HG03571 (cell line): ENCODE measurements around the gene NEUROD4.
A peak's percentile ranks its signal among the peaks of the same experiment; 100 is the strongest.
"Not testable (repeated sequence)": the region's sequence is repeated elsewhere in the genome, so short reads cannot be mapped to it uniquely, and the experiment has no call there.

Experiments used
- ATAC-seq: cut with Tn5 transposase; IDR thresholded peaks from one replicate; pipeline ENCODE4 v1.9.1; 2021; ENCODE audit not compliant: unreplicated experiment

The NEUROD4 gene, protein sequence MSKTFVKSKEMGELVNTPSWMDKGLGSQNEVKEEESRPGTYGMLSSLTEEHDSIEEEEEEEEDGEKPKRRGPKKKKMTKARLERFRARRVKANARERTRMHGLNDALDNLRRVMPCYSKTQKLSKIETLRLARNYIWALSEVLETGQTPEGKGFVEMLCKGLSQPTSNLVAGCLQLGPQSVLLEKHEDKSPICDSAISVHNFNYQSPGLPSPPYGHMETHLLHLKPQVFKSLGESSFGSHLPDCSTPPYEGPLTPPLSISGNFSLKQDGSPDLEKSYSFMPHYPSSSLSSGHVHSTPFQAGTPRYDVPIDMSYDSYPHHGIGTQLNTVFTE

DNA sequence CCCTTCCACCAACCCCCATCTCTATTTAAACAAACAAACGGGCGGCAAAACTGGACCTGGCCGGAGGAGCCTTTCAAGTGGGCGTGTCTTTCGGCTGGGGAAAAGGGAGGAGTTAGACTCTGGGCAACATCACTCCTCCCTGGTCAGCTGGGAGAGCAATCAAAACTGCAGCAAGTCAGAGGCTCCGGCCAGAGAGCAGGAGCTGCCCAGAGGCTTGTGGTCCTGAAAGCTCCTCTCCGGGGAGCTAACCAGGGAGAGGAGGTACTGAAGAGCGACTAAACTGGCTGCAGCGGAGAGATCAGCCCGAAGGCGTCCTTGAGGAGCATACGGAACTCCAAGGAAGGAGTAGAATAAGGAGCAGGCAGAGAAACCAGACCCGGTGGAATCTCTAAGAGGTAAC is at the start of gene NEUROD4:
NEUROD4 (plus strand) TSS at position 191 of the 400 bp plus-strand sequence. CDS start 6,466 bp downstream, outside the sequence.
- ATAC-seq, result no peak

DNA sequence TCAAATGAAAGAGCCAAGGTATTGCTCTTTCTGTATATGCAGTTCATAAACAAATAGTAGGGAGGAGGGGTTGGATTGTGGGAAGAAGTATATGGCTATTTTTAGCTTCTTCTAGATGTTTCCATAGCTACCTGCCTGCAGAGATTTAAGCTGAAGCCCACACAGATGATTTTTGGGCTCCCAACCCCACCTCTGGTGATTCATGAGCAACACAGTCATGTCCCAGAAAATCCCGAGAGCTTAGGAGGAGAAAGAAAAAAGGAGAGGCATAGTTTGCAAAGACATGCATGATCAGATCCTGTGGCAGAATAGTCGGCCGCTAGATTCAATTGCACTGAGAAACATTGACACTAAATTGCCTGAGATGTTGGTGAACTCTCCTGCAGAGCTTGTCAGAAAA is 49.0 kb upstream of the NEUROD4 start:
- ATAC-seq, result no peak

DNA sequence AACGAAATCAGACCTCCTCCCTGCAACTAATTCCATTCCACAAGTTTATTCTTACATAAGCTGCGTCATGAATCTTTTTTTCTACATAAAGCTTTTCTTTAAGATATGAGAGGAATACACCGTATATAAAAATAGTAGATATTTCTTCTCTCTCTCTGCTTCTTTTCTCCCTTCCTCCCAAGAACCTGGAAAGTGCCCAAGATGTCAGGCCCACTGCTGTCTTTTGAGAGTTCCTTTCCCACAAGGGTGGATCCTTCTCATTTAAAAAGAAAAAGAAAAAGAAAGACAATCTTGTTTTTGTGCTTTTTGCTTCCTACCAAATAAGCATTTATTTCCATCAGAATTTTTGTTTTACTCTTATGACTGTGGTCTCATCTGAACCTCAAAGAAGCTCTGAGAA is 46.2 kb upstream of the NEUROD4 start:
- no peak for ATAC-seq

DNA sequence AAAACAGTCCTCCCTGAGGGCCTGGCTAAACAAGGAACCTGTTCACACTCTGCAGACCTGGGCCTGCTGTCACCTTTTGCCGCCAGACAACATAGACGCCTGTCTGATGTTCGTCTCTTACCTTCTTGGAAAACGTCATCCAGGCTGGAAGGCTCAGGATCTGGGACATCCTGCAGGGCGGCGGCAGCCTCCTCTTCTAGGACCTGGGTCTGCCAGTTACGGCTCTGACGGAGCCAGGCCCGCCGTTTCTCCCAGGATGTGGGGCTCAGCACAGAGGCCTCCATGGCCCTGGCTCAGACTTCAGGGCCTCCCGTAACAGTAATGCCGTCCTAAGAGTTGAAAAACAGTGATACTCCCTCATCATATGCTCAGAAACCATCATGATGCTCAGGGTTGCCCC is 45.5 kb upstream of the NEUROD4 start:
- no peak for ATAC-seq

DNA sequence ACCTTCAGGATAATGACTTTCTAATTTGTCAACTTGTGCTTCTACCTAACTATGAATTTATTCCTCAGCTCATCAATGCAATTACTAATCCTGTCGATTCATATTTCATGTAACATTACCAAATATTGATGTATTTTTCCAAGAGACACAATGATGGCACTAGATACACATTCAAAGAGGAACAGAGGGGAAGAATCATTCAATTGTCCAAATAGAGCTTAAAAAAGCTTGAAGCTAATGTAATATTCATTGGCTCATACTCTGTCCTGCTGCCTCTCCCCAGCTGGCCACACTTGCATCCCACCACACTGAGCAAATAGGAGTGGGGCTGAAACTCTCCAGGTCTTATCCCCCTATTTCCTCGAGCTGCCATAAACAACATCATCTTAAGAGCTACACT is 44.5 kb upstream of the NEUROD4 start:
- ATAC-seq, result no peak

DNA sequence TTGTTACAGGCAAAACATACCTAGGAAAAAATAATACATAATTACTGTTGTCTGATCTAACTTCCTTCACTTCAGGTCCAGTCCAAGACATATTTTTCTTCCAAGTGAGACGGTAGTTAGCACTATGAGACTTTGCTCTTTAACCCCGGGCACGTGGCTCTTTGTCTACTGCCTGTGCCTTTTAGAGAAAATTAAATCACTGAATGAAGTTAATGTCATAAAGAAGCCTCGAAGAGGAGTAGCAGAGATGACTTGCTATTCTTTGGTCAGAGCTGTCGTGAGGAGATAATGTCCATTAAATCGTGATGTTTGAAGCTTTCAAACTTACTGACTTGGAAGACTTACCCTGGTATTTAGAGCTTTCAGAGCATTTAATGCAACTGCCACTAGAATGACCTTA is 43.9 kb upstream of the NEUROD4 start:
- no peak for ATAC-seq

DNA sequence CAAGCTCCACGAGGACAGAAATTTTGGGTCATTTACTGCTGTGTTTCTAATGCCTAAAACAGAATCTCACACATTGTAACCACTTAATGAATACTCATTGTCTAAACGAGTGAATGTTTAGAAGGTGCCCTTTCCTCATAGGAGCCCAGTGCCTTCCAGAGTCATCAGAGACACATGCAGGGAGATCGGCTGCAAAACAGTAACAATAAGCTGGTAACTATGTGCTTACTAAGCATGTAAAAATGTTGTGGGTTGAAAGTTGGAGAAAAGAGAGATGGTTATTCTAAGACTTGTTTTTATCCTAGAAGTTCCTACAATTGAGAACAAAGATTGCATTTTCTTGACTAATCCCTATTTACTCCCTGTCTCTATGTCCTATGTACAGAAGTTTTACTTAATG is 42.6 kb upstream of the NEUROD4 start:
- ATAC-seq, result no peak

DNA sequence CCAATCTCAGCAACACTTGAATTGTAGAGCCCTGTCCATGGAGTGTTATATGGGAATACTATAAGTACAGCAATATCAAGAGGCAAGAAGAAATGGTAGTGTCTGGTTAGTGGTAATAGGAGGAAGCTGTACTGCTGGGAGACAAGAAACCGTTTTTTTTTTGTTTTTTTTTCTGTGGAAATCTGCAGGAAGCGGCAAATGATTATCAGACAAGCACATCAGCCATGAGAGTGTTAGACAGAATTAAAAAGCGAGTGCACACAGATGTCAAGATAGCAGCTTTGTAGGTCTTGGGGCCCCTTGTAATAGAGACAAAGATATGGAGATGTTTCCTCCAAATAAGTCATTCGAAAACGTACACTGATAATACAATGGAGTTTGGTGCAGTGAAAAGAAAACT is 41.9 kb upstream of the NEUROD4 start:
- ATAC-seq, result no peak

DNA sequence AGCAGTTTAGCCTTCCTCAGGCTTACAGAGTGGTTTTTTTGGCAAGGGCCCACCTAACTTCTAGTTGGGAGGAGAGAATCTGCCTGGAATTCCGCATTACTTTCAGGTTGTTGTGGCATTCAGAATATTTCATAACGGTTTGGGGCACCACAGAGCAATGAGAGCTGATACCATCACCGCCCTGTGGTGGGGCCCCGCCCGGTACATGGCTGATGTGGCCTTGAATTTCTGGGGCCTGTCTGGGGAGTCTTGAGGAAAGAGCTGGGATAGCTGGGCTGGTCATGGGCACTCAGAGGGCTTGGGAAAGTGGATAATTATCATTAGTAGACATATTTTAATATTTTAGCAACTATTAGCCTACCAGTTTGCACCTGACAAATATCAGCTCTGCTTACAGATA is 39.4 kb upstream of the NEUROD4 start:
- ATAC-seq, result no peak

DNA sequence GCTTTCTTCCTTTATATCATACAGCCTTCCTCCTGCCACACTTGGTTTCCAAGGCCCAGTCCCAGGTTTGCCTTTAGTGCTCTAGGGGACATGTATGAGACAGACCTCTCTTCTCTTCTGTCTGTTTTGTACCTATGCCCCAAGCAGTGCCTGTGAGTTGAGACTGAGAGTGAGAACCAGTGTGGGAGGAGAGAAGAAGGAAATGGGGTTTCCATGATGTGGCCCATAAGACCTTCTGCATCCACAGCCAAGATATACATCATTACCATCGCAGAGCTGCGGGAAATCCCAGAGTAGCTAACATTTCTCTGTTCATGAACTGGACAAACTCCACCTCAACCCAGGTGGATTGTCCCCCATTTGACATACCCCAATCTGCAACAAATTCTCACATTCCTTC is 38.0 kb upstream of the NEUROD4 start:
- ATAC-seq, result no peak

DNA sequence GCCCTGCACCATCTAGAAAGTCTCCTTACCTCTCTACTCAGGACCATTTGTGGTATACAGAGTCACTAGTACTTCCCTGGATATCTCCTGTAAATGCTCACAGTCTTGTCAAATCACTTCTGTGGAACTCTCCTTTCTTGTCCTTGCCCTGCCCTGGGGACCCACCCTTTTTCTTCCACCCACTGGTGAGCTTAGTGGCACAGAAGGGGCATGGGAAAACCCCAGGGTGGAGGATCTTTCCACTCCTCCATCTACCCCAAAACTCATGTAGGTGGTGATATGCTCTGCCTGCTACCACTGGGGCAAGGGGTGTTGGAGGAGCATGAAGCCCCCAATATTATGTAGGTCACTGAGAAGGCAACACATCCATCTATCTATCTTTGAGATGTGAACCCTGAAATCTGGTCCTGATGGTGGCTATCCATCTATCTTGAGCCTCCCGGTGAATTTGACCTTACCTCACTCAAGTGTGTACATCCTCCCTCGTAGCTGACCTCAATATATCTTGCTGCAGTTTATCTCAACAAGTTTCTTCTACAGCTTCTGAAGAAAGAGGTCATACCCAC is 36.2 kb upstream of the NEUROD4 start:
- no peak for ATAC-seq

DNA sequence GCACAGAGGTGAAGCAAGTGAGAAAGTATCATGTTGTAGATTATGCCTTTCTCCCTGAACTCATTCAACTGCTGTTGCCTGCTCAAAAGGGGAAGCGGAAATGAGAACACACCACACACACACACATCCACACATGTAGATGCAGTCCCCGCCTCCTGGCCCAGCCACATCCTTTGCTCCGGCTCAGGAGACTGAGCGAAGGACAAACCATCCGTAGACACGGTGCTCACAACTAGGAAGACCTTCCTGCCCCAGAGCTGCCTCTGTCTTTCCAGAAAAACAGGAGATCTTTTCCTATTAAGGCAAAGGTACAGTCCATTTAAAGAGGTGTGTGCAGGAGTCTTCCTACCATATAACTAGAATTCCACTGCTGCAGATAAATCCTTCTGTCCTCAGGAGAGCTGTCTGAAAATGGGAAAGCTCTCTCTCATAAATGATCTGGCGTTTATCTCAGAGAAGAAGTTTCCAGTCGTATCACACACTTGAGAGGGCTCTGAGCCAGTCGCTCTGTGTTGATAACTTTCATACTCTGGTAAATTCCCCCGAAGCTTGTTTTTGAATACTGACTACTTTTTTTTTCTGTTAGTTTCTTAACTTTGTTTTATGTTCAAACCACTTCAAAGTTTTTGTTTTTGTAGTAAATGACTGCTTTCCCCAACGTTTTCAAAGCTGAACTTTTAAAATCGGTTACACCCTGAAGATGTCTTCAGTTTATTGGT is 35.0 kb upstream of the NEUROD4 start, which contains the start of gene TESPA1:
TESPA1 (minus strand) TSS at position 105 of the 719 bp plus-strand sequence. CDS start 10,200 bp downstream, outside the sequence.
- peak; percentile 98 for ATAC-seq

DNA sequence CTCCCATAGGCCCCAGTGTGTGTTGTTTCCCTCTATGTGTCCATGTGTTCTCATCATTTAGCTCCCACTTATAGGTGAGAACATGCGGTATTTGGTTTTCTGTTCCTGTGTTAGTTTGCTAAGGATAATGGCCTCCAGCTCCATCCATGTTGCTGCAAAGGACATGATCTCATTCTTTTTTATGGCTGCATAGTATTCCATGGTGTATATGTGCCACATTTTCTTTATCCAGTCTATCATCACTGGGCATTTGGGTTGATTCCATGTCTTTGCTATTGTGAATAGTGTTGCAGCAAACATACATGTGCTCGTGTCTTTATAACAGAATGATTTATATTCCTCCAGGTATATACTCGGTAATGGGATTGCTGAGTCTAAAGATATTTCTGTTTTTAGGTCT is 33.0 kb upstream of the NEUROD4 start:
- ATAC-seq, result not testable (repeated sequence)

DNA sequence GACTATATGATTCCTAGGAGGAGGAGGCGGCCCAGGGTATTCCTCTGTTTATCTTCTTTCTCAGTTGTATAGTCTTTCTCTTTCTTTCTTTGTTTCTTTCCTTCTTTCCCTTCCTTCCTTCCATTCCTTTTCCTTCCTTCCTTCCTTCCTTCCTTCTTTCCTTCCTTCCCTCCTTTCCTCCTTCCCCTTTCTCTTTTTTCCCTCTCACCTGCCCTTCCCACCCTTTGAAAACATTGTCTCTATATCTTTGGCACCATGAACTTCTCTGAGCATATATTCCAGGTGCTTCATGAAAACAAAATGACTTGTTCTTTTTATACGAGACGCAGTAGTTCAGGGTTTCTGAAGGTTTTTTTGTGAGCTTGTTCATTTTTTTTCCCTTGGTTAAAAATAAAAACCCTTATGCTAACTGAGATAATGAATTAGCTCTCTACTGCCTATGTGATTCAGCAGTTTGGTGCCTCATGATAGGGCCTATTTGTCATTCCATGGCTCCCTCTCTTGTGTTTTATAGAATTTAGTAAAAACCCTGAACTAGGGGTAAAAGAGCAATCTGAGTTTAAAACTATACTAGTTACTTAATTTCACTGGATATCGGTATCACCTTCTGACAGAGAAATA is 32.1 kb upstream of the NEUROD4 start:
- no peak for ATAC-seq

DNA sequence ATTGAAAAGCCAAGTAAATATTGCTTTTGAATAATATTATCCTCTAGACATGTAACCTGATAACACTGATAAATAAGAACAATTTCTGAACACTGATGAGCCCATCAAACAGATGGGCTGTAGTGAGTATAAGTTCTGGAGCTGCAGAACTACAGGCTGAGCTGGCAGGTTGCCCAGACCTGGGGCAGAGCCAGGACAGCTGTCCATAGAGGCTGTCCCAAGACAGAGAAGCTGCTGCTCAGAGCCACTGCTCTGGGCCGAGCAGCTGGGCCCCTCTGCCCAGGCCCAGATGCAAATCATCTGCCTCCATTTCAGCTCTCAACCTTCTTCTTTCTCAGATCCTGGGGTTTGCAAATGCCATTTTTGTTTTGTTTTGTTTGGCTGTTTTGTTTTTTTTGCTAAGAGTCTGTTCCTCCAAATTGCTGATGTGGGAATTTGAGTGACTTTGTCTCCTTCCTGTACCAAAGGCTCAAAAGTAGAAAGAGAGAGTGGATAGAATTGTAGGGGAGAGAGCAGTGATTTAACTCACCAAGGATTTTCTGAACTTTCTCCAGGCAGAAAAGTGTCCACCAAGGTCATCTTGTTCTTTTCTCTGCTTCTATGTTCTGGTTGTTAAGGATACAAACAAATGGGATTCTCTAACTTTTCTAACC is 31.2 kb upstream of the NEUROD4 start:
- ATAC-seq, result no peak

DNA sequence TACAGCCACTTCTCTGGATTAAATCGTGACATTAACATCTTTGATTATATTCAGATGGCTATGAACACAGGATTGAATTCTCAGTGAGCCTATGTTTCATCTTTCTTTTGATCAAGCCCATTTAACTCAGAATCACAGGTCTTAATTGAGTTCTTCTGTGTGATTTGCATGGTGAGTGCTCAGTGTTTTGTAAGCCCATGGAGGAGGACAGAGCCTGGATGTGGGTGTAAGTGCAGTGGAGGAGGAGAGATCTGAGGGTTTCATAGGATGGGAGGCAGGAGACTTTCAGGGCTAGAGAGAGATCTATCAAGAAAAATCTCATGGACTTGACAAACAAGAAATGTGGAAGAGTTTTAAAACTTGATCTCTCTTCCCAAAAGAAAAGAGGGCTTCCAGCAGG is 29.9 kb upstream of the NEUROD4 start:
- no peak for ATAC-seq

DNA sequence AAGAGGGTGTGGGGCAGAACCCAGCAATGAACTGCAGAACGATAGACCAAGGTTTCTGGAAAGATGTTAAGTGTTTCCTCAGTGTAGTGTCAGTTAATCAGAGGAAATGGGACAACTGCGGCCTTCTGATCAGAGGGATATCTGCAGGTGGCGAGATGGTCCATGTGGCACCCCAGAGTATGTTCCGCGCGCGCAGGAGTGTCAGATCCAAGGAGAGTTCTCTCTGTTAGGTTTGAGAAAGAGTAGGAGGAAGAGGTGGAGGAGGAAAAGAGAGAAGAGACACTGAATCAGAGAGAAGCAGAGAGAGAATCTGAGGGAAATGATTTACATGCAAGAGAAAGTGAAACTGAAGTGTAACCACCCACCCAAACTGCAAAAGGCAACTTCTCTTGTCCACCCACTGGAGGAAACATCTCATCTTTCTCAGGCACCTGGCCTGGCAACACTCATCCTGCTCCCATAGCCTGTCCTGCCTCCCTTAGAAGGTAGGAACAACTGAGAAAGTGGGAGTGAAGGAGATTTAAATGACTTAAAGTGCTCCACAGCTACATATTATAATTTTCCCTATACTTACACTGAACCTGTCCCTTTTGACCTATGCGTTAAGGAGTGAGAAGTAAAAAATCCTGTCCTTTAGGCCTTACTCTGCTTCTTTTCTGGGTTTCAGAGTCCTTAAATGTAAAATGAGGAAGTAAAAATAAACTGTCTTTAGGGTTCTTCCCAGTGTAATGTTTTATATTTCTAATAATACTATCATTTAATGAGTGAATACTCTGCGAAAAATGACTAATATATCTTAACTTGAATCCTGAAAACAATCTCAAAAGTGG is 28.4 kb upstream of the NEUROD4 start:
- peak; percentile 71 for ATAC-seq

DNA sequence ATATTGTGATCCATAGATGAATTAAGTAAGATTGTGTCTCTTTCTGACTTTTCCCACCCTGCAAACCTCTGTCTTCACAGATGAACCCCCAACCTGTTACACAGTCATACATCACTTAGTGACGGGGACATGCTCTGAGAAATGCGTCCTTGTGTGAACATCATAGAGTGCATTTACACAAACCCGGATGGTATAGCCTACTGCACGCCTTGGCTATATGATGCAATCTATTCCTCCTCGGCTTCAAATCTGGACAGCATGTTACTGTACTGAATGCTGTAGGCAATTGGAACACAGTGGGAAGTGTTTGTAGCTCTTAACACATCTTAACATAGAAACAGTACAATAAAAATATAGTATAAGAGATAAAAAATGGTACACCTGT is 27.8 kb upstream of the NEUROD4 start:
- peak; percentile 21 for ATAC-seq

DNA sequence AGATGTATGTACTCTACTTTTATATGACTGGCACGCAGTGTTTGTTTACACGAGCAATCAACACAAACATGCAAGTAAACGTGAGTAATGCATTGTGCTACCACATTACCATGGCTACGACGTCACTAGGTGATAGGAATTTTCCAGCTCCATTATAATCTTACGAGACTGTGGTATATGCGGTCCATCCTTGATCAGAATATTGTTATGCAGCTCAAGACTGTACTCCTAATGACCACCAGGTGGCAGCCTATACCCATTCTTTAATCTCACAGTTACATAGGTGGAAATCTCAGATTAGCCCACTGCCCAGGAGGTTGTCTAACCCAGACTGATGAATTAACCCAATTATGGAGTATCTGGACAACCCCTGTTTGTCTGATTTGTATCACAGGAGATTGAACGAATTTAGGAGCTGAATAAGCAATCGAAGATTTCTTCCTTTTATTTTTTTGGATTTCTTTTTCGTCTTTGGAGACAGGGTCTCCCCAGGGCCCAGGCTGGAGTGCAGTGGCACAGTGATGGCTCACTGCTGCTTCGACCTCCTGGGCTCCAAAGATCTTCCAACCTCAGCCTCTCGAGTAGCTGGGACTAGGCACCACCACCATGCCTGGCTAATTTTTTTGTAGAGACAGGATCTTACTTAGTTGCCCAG is 26.5 kb upstream of the NEUROD4 start:
- peak; percentile 58 for ATAC-seq

DNA sequence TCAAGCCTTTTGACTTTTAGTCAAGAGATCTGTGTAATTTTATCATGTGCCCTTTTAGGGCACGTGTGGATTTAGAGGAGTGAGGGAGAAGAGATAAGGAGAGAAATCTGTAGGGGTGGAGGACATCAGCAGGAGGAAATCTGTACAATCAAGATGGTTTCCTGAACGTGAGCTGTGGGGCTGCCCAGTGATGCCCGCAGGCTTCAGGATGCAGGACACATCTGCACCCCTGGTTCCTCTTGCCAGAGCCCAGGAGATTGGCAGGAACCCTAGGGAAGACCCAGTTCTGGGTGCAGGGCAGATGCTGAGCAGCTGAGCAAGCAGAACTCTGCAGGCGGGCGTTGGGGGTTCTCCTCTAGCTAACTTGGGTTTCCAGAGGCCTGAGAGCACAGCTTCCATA is 23.6 kb upstream of the NEUROD4 start:
- no peak for ATAC-seq
